Anterior cingulate cortex (tissue), 58 donors: ENCODE measurements around the gene LGALS7B.
"Not testable (repeated sequence)": the region's sequence is repeated elsewhere in the genome, so short reads cannot be mapped to it uniquely, and the experiment has no call there.

Experiments
- DNase-seq, 58 donors: peaks; one replicate each; lab custom pipeline; 2025; lab: John Stamatoyannopoulos, UW

Gene LGALS7B

DNA sequence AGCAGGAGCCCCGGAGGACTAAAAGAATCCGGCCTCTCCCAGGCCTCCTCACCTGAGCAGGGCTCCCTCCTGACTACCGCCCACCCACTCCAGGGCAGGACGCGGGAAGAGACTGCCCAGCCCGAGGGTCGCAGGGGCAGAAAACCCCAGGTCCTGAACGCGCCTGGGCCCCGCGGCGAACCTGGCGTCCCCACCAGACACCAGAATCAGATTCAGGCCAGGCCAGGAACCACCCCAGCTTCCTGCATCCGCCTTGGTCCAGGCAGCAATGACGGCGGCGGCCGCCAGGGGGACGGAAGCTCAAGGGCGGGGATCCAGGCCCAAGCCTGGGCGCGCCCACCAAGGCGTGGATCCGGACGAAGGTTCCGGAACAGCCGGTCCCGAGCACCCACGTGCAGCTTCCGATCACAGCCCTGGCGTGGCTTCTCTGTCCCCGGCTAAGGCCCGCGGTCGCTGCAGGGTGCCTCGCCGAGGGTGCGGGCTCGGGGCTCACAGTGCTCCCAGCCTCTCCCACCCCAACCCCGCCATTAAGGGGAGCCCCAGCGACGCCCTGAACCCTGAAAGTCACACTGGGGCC, 19.3 kb upstream of the LGALS7B start:
- peak in 39 of 58 donors; percentile 1 to 74 (median 26) for DNase-seq

DNA sequence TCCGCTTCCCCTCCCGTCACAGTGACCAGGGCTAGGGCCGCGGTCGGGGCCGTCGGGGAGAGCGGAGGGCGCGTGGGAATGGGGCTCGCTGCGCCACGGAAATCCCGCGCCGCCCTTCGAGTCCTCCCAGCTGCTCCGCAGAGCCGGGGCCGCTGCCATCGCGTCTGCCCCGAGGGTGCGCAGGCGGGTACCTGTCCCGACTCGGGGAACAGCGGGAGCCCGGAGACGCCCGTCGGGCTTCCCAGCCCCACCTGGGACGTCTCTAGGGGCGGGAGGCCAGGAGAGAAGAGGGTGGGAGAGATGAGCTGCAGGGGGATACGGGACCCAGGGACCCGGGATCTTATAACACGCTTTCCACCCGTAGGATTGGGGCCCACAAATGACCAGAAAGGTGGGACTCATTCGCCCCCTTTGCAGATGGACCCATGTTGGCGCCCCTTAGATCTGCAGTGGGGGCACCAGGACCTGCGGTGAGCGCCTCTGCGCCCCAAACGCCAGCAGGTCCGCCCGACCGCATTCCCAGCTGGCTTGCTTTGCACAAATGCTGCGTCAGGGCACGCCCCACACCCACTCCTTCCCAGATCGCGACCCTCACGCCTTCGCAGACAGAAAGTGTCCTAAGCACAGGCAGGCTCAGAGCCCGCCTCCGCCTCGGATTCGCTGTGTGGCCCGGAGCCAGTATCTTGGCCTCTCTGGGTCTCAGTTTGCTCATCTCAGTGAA, 18.6 kb upstream of the LGALS7B start:
- DNase-seq, result not testable (repeated sequence)

DNA sequence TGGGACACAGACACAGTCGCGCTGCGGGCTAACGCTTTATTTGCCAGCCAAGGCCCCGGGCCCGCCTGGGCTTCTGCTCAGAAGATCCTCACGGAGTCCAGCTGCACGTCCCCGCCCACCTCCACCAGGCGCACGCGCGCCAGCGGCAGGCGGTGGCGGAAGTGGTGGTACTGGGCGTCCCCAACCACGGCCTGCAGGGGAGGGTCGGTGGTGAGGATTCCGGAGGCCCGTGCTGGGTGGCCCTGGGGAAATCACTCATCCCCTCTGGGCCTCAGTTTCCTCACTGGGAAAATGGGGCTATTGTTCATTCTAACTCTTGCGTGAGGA, 18.1 kb upstream of the LGALS7B start:
- not testable (repeated sequence) for DNase-seq

DNA sequence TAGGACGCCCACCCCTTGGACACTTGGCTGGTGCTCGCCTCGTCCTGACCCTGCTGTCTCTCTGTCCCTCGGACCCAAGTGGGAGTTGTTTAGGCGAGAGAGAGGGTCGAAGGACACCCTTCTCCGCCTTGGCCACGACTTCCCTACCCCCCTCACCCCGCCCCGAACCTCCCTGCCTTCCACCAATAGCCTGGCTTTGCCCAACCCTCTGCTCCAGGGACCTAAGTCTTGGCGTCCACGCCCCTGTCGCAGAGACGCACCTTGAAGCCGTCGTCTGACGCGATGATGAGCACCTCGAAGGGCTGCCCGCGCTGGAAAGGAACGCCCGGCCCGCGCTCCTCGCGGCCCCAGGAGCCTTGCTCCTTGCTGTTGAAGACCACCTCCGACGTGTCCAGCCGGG, 17.4 kb upstream of the LGALS7B start:
- DNase-seq, result not testable (repeated sequence)

DNA sequence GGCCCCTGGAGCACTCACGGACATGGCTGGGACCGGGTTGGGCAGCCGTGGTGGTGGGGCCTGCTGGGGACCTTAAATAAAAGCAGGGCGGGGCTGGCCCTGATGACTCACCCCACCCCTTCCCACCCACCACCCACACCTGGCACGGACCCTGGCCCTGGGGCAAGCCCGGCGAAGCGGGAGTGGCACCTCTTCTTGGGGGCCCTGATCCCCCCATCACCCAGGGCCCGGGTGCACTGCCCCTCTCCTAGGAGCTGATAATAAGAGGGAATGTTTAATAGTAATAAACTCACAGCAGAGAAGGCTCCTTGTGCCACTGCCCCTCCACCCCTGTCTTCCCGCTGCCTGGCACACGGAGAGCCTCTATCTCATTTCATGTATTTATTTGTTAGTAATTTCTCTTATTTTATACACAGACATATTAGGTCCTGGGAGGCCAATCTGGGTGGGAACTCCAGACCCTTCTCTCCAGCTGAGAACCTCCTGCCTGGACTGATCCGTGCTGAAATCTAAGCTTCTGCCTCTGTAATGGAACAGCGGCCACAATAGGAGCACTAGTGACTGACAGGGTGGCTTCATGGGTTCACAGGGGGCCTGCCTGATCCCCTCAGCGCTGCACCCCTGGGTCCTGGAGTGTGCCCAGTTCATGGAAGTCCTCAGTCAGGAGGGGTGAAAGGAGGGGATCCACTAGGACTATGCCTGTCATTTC, 15.4 kb upstream of the LGALS7B start, which contains the start of gene LGALS7:
Gene LGALS7, minus strand, starts transcription at position 49 of the 709 bp plus-strand sequence. Its CDS starts 25 bp downstream, at position 24.
- DNase-seq, result no peak

DNA sequence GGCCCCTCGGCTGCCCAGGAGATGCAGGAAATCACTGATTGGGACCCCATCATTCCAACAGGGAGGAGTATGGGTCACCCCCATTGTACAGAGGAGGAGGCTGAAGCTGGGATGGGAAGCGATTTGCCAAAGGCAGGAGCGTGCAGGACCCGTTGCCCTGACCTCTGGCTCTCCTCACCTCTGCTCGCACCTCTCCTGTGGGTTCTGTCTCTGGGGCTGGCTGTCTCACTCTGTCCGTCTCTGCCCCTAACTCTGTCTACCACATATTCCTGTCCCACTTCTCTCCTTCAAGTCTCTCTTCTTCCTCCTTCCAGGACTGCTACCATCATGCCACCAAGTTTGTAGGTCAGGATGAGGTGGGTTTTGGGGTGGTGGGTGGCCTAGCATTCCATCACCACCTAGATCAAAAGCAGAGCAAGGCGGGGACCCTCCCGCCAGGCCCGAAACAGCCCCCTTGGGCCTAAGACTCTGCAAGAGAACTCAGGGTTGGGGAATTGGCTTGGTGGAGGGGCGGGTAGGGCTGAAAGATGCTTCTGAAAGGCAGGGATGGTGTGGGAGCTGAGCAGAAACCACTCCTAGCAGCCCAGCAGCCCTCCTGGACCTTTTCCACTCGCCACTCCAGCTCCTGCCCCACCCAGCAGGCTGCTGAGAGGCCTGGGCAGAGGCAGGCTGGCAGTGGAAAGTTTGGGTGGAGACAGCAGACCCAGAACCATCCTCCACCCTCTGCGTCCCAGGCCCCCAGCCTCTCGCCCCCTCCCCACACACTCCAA, 14.6 kb upstream of the LGALS7B start:
- no peak for DNase-seq

DNA sequence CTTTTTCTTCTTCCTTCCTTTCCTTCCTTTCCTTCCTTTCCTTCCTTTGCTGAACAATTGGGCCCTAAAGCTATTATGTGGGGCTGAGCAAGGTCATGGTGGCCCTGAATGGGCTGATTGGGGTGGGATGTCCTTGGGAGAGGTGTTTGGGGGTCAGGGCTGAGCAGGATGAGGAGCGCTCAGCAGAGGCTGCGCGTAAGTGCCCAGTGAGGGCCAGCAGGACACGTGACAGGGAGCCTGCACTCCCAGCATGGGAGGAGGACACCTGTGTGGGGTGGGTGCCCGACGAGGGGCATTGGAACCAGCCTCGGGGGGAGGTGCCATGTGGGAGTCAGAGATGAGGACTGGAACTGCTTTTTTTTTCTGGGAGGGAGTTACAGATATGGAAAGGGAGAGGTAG, 10.3 kb upstream of the LGALS7B start:
- DNase-seq, result no peak

DNA sequence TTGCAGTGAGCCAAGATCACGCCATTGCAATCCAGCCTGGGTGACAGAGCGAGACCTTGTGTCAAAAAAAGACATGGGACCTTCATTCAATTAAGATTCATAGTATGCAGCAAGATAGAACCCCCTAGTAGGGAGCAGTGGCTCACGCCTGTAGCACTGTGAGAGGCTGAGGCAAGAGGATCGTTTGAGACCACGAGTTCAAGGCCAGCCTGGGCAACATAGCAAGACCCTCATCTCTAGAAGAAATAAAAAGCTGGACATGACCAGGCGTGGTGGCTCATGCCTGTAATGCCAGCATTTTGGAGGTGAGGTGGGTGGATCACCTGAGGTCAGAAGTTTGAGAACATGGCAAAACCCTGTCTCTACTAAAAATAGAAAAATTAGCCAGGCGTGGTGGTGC, 8.6 kb upstream of the LGALS7B start:
- DNase-seq, result no peak

DNA sequence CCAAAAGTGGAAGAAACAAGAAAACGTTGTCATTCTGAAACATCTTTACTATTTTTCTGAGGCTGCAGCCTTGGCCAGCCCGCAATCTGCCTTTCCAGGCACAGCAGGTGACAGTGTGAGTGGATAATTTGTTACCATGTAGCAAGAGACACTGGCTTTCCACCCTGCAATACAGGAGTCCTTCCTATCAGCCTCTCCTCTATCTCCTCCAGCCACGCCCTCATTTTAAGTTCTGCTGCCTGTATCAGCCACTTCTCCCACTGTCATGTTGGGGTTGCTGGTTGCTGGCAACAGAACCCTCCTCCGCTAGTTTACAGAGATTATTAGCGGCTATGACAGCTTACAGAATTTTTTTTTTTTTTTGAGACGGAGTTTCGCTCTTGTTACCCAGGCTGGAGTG, 7.9 kb upstream of the LGALS7B start:
- DNase-seq, result no peak

DNA sequence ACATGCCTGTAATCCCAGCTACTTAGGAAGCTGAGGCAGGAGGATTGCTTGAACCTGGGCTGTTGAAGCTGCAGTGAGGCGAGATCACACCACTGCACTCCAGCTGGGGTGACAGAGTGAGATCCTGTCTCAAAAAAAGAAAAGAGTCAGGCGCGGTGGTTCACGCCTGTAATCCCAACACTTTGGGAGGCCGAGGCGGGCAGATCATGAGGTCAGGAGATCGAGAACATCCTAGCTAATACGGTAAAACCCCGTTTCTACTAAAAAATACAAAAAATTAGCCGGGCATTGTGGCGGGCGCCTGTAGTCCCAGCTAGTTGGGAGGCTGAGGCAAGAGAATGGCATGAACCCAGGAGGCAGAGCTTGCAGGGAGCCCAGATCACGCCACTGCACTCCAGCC, 6.8 kb upstream of the LGALS7B start:
- not testable (repeated sequence) for DNase-seq

DNA sequence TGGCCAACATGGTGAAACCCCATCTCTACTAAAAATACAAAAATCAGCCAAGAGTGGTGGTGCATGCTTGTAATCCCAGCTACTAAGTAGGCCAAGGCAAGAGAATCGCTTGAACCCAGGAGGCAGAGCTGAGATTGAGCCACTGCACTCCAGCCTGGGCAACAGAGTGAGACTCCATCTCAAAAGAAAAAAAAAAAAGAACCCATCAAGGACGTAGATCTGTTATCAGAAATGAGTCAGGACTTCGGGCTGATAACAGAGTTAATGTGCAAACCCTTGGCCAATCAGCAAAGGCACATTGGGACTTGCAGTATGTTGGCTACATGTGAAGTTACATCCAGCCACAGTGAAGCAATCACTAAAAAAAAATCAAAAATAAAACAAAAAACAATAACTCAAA, 4.8 kb upstream of the LGALS7B start:
- no peak for DNase-seq

DNA sequence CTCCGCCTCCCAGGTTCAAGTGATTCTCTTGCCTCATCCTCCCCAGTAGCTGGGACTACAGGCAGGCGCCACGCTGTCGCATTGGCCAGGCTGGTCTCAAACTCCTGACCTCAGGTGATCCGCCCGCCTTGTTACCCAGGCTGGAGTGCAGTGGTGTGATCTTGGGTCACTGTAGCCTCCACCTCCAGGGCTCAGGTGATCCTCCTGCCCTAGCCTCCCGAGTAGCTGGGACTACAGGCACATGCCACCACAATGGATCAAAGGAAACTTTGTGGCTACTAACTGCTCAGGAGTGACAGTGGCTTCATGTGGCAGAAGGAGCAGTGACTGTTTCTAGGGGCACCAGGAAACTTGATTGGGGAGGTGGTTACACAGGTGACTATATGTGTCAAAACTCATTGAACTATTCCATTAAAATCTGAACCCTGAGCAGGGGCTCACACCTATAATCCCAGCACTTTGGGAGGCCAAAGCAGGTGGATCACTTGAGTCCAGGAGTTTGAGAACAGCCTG, 3.8 kb upstream of the LGALS7B start:
- no peak for DNase-seq

DNA sequence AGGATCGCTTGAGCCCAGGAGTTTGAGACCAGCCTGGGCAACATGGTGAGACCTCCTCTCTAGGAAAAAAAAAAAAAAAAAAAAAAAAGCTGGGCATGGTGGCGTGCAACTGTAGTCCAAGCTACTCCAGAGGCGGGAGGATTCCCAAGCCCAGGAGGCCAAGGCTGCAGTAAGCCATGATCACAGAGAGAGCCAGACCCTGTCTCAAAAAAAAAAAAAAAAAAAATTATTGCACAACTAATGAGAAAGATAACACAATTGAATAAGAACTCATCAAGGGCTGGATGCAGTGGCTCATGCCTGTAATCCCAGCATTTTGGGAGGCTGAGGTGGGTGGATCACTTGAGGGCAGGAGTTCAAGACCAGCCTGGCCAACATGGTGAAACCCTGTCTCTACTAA, 2.9 kb upstream of the LGALS7B start:
- not testable (repeated sequence) for DNase-seq

DNA sequence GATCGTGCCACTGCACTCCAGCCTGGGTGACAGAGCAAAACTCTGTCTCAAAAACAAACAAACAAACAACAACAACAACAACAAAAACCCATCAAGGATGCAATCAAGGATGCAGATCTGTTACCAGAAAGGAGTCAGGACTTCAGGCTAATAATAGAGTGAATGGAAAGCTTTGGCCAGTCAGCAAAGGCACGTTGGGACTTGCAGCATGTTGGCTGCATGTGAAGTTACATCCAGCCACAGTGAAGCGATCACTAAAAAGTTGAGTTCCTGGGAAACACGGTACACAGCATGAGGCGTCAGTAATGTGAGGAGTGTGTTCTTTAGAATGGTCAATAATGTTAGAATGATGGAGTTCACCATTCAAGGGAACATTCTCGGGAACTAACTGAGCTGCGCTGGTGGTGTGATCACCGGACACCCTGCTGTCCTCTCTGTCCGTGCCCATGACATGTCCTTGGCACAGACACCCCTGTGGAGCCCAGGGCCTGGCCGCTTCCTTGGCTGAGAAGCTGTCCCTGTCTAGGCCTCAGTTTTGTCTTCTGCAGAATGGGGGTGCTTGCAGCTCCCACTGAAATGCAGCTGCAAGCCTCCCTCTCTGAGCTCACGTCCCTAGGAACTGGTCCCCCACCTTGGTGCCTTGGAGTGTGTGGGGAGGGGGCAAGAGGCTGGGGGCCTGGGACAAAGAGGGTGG, 2.3 kb upstream of the LGALS7B start:
- no peak for DNase-seq

DNA sequence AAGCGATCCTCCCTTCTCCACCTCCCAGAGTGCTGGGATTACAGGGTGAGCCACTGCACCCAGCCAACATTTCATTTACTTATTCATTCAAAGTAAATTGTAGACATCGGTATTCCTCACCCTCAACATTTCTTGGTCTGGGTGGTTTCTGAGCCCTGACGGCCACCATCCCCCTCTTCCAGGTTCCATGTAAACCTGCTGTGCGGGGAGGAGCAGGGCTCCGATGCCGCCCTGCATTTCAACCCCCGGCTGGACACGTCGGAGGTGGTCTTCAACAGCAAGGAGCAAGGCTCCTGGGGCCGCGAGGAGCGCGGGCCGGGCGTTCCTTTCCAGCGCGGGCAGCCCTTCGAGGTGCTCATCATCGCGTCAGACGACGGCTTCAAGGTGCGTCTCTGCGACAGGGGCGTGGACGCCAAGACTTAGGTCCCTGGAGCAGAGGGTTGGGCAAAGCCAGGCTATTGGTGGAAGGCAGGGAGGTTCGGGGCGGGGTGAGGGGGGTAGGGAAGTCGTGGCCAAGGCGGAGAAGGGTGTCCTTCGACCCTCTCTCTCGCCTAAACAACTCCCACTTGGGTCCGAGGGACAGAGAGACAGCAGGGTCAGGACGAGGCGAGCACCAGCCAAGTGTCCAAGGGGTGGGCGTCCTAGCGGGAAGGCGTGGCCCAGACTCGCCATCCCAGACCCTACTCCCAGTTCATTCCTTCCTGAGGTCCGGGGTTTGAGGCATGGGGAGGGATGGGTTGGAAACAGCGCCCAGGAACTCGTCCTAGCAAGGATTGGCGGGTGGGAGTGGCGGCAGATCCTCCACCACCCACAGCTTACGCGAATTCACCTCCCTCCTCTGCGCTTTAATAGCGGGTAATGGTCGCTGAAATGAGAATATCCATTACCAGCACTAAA, 1.8 kb downstream of the LGALS7B start:
- not testable (repeated sequence) for DNase-seq

DNA sequence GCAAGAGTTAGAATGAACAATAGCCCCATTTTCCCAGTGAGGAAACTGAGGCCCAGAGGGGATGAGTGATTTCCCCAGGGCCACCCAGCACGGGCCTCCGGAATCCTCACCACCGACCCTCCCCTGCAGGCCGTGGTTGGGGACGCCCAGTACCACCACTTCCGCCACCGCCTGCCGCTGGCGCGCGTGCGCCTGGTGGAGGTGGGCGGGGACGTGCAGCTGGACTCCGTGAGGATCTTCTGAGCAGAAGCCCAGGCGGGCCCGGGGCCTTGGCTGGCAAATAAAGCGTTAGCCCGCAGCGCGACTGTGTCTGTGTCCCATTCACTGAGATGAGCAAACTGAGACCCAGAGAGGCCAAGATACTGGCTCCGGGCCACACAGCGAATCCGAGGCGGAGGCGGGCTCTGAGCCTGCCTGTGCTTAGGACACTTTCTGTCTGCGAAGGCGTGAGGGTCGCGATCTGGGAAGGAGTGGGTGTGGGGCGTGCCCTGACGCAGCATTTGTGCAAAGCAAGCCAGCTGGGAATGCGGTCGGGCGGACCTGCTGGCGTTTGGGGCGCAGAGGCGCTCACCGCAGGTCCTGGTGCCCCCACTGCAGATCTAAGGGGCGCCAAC, 2.6 kb downstream of the LGALS7B start:
- DNase-seq, result not testable (repeated sequence)

DNA sequence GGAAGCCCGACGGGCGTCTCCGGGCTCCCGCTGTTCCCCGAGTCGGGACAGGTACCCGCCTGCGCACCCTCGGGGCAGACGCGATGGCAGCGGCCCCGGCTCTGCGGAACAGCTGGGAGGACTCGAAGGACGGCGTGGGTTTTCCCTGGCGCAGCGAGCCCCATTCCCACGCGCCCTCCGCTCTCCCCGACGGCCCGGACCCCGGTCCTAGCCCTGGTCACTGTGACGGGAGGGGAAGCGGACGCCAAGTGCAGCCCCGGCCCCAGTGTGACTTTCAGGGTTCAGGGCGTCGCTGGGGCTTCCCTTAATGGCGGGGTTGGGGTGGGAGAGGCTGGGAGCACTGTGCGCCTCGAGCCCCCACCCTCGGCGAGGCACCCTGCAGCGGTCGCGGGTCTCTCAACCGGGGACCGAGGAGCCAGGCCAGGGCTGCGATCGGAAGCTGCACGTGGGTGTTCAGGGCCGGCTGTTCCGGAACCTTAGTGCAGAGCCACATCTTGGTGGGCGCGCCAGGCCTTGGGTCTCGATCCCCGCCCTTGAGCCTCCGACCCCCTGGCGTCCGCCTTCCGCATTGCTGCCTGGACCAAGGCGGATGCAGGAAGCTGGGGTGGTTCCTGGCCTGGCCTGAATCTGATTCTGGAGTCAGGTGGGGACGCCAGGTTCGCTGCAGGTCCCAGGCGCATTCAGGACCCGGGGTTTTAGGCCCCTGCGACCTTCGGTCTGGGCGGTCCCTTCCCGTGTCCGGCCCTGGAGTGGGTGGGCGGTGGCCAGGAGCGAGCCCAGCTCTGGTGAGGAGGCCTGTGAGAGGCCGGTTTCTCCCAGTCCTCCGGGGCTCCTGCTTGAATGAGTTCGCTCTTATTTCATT, 3.5 kb downstream of the LGALS7B start:
- DNase-seq, result peak in 2 of 58 donors; percentile 1 to 4

DNA sequence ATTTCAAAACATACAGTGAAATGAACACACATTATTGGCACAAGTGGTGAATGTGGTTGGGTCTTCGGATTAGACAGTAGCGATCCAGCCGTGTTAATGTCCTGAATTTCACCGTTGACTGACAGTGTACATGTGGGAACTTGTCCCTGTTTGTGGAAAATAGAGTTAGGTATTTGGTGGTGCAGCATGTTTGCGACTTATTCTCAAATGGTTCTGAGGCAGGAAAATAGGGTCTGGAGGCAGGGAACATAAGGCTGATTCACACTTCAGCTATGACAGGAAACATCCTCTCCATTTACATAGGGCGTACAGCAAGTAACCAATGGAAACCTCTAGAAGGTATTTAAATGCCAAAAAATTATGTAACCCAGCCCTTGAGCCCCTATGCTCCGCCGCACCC, 4.2 kb downstream of the LGALS7B start:
- DNase-seq, result peak in 6 of 58 donors; percentile 4 to 36 (median 12)
